Kidney (tissue), 14 donors: ENCODE data around the gene CRP. TPM values are rescaled to one million over a fixed set of nuclear protein-coding genes. Genes with fewer than 3 reads are reported as not detected.

Experiments
- DNase-seq, 5 donors: peaks; one replicate each; pipeline ENCODE4 v3.0.0-alpha.2; 2013 to 2020
- FAIRE-seq: peaks from 2 replicates; lab custom pipeline; 2012; peaks lifted over from hg19 to GRCh38; lab: Jason Lieb, UNC
- H3K27ac ChIP-seq, 2 donors: one replicate each; pipeline ENCODE4 v1.7.0; 2013; ENCODE audit warnings: low read depth in 2 of 2, low read length in 2 of 2, inconsistent platforms in 1 of 2
- H3K27me3 ChIP-seq: one replicate; pipeline ENCODE4 v1.7.1; 2013; ENCODE audit warnings: low read length, inconsistent platforms; ENCODE audit not compliant: control insufficient read depth, insufficient read depth
- H3K36me3 ChIP-seq, 3 donors: one replicate each; pipeline versions ENCODE4 v1.7.0 to v1.7.1; 2013; ENCODE audit warnings: low read length in 3 of 3, control low read depth in 1 of 3, inconsistent platforms in 1 of 3; ENCODE audit not compliant: insufficient read depth in 3 of 3, control insufficient read depth in 2 of 3
- H3K4me1 ChIP-seq, 3 donors: one replicate each; pipeline versions ENCODE4 v1.7.0 to v1.7.1; 2013; ENCODE audit warnings: low read length in 3 of 3, inconsistent platforms in 1 of 3, low read depth in 1 of 3; ENCODE audit not compliant: control insufficient read depth in 2 of 3, insufficient read depth in 2 of 3
- H3K4me3 ChIP-seq, 3 donors: one replicate each; pipeline versions ENCODE4 v1.7.0 to v1.8.1; 2013; ENCODE audit warnings: low read length in 3 of 3, control low read depth in 1 of 3, inconsistent platforms in 1 of 3
- H3K9ac ChIP-seq, 3 donors: one replicate each; pipeline versions ENCODE4 v1.7.0 to v1.7.1; 2013; ENCODE audit warnings: low read length in 3 of 3, control low read depth in 1 of 3, inconsistent platforms in 1 of 3
- H3K9me3 ChIP-seq, 3 donors: one replicate each; pipeline versions ENCODE4 v1.7.0 to v1.7.1; 2013; ENCODE audit warnings: low read length in 3 of 3, control low read depth in 1 of 3, inconsistent platforms in 1 of 3; ENCODE audit not compliant: control insufficient read depth in 2 of 3, insufficient read depth in 1 of 3
- intact Hi-C: fragments of 100-400 bp; cut with DNase I; formaldehyde crosslinking; loops from one replicate; pipeline ENCODE4 v1.11.1; 2022
- polyA plus RNA-seq: library from polyadenylated mRNA; stranded (reverse); fragments of 350-450 nt; fragmentation: Illumina TruSeq; extraction: RNeasy Lipid Tissue Mini Kit (QIAGEN cat#74804); gene quantifications from one replicate; pipeline ENCODE4 v1.2.3, GENCODE V29; 2014; ENCODE audit warnings: low read depth, low replicate concordance; ENCODE audit not compliant: insufficient read depth
- total RNA-seq: library from RNA; stranded (reverse); fragmentation: NEBNext Ultra II Directional; extraction: Animal tissue kit (Norgen Biotek cat#: 25700); gene quantifications from one replicate; pipeline ENCODE4 v1.2.1, GENCODE V29; 2021
- TF ChIP-seq, protein P1 (sequence below): IDR thresholded peaks from 3 replicates; pipeline ENCODE4 v1.5.1; 2012; ENCODE audit warnings: mild to moderate bottlenecking, moderate library complexity, borderline replicate concordance; ENCODE audit not compliant: insufficient read depth; ENCODE audit errors: extremely low read depth
- donor health status: control.
- donor health status: control.
- donor health status: control.
- donor health status: control.
- donor health status: control.
- donor health status: DM: yes; HTN: yes; CAD: no.
- donor health status: Normal renal cell carcinoma (clear cell type).

Gene CRP
- total and polyA plus RNA-seq, 2 donors from 2014 or later: not detected

DNA sequence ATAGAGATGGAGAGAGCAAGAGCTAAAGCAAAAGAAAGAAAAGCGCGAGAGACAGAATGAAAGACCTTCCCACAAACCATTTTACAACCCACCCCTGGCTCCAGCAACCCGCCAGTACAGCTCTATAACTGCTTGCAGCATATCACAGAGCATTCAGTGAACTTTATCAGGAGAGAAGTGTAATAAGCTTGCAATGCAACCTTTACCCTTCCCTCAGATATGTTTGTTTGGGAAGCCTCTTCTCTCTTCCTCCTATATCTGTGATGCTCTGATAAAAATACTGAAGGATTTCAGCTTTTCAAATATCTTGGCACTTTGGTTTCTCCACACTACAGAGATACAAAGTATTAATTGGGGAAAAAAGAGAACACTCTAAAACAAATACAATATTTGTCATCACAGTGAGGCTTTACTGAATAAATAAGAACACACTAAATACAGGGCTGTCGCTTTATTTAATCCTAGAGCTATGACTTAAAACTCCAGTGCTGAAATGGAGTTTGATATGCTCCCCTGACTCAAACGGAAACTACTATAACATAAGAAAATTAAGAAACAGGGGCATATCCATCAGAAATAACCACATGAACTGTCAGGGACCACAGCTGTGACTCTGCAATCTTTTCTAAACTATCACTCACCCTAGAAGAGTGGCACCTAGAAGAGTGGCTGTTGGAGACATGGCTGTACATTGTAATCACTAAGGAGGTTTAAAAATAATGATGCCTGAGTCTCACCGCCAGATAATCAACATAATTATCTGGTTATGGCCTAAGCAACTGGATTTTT, 6.7 kb downstream of the CRP start:
- Histone ChIP-seq H3K27ac (no peak overlapping the region), H3K4me1 (no peaks in the 10 kb centered on the region), H3K9me3 (no peaks in the 10 kb centered on the region), H3K9ac (no peak overlapping the region), H3K27me3 (no peaks in the 10 kb centered on the region), H3K4me3 (no peak overlapping the region), H3K36me3 (no peaks in the 10 kb centered on the region)
- FAIRE-seq: no peak
- DNase-seq: no peak
- intact Hi-C loops: no loop called here
- TF ChIP-seq, protein P1, sequence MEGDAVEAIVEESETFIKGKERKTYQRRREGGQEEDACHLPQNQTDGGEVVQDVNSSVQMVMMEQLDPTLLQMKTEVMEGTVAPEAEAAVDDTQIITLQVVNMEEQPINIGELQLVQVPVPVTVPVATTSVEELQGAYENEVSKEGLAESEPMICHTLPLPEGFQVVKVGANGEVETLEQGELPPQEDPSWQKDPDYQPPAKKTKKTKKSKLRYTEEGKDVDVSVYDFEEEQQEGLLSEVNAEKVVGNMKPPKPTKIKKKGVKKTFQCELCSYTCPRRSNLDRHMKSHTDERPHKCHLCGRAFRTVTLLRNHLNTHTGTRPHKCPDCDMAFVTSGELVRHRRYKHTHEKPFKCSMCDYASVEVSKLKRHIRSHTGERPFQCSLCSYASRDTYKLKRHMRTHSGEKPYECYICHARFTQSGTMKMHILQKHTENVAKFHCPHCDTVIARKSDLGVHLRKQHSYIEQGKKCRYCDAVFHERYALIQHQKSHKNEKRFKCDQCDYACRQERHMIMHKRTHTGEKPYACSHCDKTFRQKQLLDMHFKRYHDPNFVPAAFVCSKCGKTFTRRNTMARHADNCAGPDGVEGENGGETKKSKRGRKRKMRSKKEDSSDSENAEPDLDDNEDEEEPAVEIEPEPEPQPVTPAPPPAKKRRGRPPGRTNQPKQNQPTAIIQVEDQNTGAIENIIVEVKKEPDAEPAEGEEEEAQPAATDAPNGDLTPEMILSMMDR: no peak

DNA sequence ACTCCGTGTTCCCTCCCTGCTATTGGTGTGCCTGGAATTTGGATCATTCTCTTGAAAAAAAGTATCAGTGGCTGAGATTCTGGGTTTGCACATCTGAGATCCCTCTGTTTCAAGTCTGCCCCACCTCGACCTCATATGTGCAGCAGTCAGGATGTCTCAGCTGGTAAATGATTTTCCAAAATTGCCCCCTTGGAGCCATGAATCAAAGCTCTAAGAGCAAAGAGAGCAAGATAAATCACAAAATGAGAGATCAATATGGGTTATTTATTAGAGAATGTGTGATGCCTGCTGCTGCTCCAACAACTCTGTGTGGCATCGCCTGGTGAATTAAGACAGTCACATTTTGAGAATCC, 8.5 kb downstream of the CRP start:
- FAIRE-seq (no peak), DNase-seq (no peak)
- intact Hi-C loops: no loop called here
- Histone ChIP-seq H3K27ac (no peak overlapping the region), H3K9me3 (no peaks in the 10 kb centered on the region), H3K4me1 (no peaks in the 10 kb centered on the region), H3K4me3 (no peak overlapping the region), H3K9ac (no peak overlapping the region), H3K36me3 (no peaks in the 10 kb centered on the region), H3K27me3 (no peaks in the 10 kb centered on the region)
- TF ChIP-seq, protein P1: no peak

DNA sequence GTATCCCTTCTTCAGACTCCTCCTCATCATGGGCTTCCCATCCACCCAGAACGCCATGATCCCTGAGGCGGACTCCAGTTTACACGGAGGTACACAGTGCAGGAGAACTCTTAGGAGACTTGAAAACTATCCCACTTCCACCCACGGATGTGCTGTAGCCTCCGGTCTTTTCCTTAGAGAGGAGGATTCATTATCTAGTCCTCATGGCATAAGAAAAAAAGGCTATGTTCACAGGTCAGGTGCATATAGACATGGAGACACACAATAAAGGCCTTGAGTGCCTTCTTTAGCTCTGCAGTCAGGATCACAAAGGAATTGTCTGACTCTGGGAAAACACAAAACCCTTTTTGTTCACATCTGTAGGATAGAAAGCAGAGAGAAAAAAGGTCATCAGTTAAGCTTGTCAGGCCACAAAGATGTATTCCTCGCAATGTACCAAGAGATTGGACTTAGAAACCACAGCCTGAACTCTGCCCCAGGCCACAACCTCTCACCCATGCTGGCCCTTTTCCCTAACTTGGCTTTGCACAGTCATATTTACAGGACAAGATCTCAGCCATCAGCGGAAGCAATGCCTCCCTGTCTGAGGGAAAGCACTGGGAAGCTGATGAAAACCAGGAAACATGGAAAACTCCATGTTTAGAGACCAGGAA, 9.0 kb downstream of the CRP start:
- H3K4me3 ChIP-seq: no peak overlapping the region
- no peaks in the 10 kb centered on the region for H3K36me3 ChIP-seq
- no peaks in the 10 kb centered on the region for H3K4me1 ChIP-seq
- TF ChIP-seq, protein P1: no peak
- FAIRE-seq: no peak
- H3K27ac ChIP-seq: no peak overlapping the region
- intact Hi-C loops: no loop called here
- H3K9me3 ChIP-seq: no peaks in the 10 kb centered on the region
- no peak overlapping the region for H3K9ac ChIP-seq
- no peak for DNase-seq
- no peaks in the 10 kb centered on the region for H3K27me3 ChIP-seq
